Stimulated activated CD8-positive, alpha-beta memory T cell treated with anti-CD3 and anti-CD28 coated beads, Interleukin-12 subunit alpha, Interleukin-12 subunit beta, amount 100 ng/mL, for 4 hours (primary cell): Measurements from ENCODE around the gene EMSY.
"Not testable (repeated sequence)": the region's sequence is repeated elsewhere in the genome, so short reads cannot be mapped to it uniquely, and the experiment has no call there.

Source experiments
- DNase-seq: peaks from one replicate; pipeline ENCODE4 v3.0.0-alpha.2; 2020; ENCODE audit warnings: low read depth

The EMSY gene

DNA sequence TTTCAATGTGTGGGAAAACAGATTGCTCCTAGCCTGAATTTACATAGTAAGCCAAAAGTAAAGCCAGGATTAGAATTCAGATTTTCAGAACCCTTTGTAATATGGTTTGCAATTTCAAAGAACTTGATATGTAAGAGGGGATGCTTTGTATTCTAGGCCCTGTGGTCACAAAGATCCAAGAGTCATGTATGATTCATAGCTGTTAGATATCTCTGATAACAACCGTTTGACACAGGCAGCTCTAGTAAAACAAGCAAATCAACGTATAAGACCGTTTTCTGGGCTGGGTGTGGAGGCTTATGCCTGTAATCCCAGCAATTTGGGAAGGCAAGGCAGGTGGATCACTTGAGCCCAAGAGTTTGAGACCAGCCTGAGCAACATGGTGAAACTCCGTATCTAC is 79.6 kb downstream of the EMSY start:
- no peak for DNase-seq

DNA sequence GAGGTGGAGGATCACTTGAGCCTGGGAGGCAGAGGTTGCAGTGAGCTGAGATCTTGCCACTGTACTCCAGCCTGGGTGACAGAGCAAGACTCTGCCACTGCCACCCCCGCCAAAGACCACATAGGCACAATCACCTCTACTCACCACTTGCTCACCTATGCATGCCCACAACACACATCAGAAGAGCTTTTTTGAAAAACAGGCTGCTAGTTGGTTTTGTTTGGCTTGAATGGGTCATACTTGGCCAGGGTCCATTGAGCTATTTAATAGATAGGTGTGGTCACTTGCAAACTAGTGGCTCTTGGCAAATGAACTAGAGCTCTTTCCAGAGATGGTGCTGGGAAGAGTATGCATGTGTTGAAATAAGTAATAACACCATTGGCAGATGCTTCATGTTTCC is 80.1 kb downstream of the EMSY start:
- no peak for DNase-seq

DNA sequence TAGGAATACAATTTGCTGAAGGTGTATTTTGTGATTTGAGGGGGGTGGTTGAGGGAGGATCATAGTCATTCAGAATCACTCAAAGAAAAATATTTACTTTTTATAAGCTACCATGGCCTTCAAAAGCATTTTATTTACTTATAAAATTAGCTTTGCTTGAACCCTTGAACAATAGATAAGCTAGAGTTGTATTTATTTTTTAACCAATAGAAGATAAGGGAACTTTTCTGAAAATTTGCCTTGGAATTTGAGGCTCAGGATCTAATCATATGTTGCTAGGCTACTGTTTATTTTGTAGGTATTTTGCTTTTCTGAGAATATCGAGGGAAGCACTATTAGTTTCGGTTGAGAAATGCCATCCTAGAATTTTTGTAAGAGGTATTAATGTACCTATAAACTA is 82.1 kb downstream of the EMSY start:
- DNase-seq, result no peak

DNA sequence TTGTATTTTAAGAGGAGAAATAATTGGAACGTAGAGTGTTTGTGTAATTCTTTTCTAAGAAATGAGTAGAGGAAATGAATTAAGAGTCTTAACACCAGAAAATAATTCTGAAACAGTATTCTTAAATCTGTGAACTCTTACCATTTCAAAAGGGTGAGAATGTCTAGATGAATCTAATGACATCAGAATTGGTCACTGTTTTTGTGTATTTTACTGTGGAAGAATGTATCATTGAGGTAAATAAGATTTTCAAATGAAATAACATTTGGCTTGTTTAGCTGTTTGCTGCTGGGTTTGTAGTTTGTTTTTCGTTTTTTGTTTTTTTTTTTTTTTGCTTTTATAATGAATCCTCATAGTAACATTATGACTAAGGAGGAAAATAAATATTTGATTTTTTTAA is 97.6 kb downstream of the EMSY start:
- DNase-seq, result no peak

DNA sequence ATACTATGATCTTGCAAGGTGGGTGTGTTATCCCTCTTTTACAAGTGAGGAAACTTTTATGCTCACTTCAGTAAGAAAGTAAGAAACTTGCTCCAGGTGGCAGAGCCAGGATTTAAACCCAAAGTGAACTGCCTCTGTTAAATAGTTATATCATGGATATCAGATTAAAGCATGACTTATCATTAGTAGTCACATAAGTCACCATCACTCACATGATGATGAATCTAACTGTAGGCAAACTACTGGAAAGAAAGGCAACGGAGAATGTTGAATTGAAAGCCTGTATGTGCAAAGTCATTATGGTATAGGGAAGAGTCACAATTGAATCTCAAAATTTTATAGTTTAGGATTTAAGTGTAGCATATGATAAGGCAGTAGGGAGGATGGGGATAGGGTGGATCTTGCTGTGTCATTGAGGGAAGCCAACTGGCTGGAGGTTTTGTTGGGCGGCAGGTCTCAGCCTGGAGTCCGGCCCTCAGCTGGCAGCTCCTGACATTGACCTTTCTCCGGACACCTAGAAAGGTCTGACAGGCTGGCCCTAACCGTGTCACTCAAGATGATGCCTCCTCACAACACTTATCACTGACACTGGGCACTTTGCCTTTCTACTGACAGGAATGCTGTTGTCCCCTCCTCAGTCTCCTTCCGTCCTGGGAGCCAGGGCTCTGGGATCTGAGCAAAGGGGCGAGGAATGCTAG is 98.3 kb downstream of the EMSY start:
- DNase-seq, result no peak

DNA sequence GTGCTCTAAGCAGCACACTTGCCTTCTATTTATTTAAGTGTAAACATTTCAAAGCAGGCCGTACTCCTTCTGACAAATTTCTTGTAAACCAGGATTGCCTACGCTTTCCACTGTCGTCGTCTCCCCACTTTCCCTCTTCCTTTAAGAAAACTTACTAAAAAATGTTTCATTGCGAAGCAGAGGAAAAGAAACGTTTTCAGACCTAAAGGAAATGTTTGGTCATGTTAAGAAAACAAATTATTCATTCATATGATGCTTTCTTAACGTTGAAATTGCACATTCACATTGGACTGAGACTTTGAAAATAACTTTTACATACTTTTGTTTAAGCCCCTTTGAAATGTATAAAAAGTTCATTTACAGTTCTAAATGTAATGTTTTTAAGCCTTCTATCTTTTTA is 106.0 kb downstream of the EMSY start:
- DNase-seq, result no peak

DNA sequence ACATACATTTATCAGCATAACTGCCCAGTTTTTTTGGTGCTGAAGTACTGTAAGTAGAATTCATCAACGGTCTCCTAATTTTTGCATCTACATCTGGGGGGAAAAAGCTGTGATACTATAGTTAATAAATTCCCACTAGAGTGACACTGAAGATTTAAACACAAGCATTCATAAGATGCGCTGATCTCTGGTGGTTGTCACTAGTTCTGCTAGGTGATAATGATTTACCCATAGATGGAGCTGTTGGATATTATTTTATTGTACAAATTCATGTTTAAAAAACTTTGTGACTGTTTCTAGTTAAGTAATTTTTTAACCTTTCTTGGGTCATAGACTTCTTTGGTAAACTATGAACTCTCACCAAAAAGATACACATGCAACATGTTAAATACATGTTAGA is 106.6 kb downstream of the EMSY start:
- DNase-seq, result no peak

DNA sequence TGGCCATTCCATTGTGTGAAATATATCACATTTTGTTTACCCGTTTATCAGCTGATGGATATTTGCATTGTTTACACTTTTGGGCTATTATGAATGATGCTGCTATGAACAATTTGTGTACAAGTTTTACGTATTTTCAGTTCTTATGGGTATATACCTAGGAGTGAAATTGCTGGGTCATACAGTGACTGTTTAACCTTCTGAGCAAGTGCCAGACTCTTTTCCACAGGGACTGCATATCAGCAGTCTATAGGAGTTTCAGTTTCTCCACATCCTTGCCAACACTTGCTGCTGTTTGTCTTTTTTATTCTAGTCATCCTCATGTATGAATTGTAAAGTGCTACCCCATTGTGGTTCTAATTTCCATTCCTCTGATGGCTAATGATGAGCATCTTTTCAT is 108.2 kb downstream of the EMSY start:
- no peak for DNase-seq

DNA sequence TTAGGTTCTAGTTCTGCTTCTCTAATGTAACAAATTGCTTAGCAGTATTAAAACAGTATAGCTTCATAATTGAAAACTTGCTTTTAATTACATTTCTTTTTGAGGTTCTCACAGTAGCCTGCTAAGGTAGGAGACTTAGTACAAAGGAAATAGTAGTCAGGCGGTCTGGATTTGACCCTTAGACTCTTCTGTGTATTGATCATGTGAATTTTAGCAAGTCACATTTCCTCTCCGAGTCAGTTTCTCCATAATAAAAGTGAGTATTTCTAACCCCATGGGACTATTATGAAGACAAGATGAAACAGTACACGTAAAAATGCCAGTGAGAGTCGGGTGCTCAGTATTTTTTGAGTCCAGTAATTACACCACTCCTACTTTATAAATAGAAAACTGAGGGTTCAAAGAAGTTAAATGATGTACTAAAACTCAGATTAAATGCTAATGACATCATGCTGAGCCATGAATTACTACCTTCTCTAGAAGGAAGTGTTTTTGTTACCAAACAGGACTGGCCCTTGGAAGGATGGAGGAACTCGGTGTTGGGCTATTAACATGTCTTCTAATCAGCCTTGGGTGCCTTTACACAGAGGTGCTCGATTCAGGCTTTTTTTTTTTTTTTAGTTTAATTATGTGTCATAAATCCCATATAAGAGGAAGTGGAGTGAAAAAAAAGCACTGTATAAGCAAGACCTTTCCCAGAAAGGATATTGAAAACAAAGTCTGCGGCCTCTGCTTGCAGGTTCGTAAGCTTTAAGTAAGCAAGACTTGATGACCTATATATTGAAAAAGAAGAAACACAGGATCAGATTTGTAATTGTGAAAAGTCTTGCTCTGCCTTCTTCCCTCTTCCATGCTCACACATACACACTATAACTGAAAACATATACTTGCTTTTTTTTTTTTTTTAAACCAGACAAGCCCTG is 109.0 kb downstream of the EMSY start:
- DNase-seq, result no peak

DNA sequence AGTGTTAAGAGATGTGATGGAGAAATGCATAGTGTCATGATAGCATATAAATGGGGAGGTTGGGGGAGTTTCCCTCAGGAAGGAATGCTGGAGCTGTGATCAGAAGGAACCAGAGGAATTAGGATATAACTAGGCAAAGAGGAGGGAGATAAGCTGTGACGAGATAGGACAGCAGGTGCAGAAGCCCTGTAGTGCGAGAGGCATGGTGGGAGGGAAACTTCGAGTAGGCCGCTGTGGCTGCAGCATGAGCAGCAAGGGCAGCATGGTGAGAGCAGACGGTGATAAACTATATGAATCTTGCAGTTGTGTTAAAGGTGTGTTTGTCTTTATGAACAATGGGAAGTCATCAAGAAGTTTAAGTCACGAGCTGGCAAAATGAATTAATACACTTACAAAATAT is 109.9 kb downstream of the EMSY start:
- no peak for DNase-seq

DNA sequence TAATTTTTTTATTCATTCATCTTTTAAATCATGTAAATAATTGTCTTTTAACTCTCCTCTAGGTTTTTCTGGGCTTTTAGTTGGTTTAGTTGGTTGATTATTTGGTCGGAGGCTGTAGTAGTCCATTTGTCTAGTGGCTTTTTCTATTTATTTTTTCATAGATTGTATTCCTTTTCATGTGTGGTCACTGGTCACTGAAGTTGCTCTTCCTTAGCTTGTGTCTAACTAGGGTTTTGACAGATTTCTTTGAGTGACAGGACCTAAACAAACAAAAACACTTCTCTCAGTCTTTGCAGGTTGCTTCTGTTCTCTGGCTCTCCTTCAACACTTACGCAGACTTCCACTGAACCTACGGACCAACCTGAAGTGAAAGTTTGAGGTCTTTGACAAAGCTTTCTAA is 112.6 kb downstream of the EMSY start:
- DNase-seq, result no peak

DNA sequence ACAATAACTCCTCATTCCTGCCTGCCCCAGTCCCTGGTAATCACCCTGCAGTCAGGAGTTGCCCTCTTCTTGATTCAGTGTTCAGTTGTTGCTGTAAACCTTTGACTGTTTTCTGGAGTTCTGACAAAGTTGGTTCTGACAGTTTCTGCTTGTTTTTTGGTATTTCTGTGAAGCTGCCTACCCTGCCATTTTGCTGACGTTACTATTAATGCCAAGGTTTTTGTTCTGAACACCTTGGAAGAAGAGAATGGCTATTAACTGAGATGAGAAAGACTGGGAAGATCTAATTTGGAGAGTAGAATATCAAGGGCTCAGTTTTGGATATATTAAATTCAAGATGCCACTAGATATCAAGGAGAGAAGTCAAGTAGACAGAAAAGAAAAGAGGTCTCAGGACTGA is 113.7 kb downstream of the EMSY start:
- DNase-seq, result no peak

DNA sequence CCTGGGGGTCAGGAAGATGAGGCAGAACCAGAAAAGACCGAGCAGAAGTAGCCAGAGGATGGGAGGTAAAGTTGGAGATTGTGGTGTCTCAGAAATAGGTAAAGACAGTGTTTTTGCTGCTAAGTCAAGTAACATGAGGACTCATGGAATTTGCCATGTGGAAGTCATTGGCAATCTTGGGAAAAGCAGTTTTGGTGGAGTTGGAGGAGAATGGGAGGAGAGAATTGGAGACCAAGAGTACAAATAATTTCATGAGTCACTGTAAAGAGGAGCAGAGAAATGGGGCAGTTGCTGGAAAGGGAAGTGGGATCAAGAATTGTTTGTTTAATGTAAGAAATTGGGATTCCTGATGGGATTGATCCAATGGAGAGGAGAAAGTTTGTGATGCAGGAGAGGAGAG is 114.1 kb downstream of the EMSY start:
- DNase-seq, result no peak

DNA sequence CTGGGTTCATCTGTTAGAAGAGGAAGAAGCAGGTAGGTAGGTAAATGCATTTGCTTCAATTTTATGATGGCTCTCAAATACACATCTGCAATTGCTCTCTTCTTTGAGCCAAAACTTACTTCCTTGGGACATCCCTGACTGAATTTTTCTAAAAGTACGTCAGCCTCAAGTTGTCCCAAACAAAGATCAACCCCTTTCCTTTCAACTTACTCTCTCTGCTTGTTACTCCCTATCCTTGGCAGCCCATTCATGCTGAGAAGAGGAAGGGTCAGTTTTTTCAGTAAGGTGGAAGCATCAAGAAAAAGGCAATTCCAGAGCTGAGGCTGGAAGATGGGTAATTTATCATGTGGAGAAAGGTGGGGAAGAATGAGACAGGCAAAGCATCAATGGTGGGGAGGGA is 114.5 kb downstream of the EMSY start:
- no peak for DNase-seq

DNA sequence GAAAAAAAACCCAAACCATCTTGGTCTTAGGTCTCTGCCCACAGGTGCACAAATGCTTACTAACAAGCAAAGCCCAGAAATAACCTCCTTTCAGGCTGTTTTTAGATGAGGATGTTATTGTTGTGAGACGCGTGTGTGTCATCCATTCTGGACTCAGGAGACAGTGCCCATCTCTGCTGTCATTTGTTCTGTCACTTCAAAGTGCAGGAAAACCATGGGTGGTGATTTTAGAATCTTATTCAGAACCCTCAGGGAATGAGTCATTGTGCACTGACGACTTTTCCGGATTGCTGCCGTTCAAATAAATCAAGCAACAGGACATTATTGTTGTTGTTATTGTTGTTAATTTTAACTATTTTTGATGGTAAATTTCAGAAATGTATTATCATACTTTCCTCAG is 115.4 kb downstream of the EMSY start:
- DNase-seq, result no peak

DNA sequence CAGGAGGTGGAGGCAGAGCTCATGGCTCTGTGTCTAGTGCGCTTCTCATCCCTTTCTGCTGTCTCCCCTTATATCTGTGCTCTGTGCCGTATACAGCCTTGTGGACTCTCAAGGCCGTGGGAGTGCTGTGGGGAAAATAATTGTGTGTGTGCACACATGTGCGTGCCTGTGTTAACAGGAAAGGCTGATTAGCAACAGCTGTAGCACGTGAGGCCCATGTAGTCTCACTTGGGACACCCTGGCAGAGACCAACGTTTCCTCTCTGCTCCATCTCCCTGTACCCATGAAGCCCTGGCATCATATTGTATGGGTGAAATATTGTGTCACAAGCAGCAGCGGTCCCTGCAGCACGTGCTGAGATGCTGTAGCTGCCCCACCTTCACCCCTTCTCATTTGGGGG is 116.4 kb downstream of the EMSY start:
- no peak for DNase-seq

DNA sequence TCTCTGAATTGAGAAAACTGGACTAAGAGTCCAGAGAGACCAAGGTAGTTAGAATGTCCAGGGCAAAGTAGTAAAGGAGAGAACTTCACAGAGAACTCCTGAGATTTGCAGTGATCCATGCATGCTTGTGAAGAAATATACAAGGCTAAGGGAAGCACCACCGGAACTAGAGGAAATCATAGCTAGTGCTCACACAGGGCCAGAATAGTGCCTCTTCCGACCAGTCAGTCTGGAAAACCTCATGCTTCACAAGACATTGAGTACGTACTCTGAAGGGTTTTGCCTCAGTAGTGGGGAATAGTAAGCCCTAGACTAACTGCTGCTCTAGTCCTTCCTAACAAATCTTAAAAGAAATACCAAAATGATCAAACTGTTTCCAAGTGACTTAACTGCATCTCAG is 117.7 kb downstream of the EMSY start:
- DNase-seq, result no peak

DNA sequence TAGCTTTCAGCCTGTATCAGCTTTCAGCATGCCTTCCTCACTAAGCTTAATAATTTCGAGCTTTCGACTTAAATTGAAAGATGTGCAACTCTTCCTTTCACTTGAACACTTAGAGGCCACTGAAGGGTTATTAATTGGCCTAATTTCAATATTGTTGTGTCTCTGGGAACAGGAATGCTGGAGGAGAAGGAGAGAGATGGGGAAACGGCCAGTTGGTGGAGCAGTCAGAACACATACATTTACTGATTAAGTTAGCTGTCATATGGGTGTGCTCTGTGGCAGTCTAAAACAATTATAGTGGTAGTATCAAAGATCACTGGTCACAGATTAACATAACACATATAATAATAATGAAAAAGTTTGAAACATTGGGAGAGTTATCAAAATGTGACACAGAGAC is 119.5 kb downstream of the EMSY start:
- DNase-seq, result no peak

DNA sequence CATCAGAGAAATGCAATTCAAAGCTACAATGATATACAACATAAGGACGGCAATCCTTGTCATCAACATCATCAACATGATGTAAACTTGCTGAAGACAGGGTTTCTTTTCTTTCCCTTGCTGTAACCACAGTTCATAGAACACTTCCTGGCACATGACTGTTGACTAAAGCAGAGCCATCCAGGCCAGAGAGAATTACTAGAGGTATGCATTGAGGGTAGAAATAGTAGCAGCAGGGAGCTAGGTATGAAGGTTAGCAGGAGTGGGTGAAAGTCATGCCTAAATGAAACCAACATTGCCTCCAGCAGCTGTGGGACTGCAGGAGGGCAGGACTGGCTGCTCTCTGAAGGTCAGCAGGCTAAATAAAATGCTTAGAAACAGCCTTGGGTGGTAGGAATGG is 122.0 kb downstream of the EMSY start:
- DNase-seq, result no peak

DNA sequence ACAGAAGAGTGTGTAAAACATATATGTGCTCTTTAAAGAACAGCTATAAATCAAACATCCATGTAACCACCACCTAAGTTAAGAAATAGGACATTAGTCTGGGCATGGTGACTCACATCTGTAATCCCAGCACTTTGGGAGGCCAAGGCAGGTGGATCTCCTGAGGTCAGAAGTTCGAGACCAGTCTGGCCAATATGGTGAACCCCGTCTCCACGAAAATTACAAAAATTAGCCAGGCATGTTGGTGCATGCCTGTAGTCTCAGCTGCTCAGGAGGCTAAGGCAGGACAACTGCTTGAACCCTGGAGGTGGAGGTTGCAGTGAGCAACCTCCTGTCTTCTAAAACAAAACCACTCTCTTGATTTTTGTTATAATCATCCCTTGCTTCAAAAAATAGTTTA is 122.4 kb downstream of the EMSY start:
- DNase-seq, result no peak

DNA sequence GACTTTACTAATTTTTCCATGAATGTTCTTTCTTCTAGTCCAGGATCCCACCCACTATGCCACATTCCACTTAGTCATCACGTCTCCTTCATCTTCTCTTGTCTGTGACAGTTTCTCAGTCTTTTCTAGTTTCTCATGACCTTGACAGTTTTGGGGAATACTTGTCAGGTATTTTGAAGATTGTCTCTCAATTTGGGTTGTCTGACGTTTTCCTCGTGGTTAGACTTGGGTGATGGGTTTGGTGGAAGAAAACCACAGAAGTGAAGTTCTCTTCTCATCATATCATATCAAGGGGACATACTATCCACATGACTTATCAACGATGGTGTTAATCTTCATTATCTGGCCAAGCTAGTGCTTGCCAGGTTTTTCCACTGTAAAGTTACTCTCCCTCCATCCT is 123.3 kb downstream of the EMSY start:
- no peak for DNase-seq

DNA sequence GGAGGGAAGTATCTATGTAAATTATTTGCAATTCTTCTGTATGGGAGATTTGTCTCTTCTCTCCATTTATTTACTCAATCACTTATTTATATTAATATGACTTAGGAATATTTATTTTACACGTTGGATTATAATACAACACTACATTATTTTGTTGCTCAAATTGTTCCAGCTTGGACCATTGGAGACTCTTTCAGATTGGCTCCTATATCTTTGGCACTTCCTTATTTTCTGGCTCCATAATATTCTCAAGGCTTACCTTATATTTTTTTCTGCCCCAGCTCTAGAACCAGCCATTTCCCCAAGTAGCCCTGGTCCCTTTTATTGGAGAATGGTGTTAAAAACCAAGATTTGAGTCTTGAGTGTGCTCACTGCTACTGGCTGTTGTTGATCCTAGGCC is 123.8 kb downstream of the EMSY start:
- no peak for DNase-seq

DNA sequence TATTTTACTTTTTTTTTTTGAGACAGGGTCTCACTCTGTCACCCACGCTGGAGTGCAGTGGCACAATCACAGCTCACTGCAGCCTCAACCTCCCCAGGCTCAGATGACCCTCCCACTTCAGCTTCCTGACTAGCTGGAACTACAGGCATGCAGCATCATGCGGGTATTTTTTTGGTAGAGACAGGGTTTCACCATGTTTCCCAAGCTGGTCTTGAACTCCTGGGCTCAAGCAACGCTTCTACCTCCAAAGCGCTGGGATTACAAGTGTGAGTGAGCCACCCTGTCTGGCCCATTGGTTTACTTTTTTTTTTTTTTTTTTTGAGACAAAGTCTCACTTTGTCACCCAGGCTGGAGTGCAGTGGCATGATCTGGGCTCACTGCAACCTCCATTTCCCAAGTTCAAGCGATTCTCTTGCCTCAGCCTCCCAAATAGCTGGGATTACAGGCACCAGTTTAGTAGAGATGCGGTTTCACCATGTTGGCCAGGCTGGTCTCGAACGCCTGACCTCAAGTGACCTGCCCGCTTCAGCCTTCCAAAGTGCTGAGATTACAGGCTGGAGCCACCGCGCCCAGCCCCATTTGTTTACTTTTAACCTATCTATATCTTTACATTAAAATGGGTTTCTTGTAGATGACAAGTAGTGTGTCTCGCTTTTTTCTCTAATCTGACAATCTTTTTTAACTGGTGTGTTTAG is 127.5 kb downstream of the EMSY start:
- DNase-seq, result not testable (repeated sequence)
